SK-N-SH treated with all-trans-retinoic acid at 6 μM for 48 hours (cell line): ENCODE data around the gene TOB2.

Source experiments
- CSDC2 ChIP-seq: fragments of 250-450 bp; sonication (Bioruptor Pico); IDR thresholded peaks from 2 replicates; pipeline ENCODE4 v1.5.0; 2020; ENCODE audit warnings: mild to moderate bottlenecking, moderate library complexity
- ZC3H10 ChIP-seq: fragments of 250-450 bp; sonication (Bioruptor Pico); IDR thresholded peaks from 2 replicates; pipeline ENCODE4 v1.5.1; 2021; ENCODE audit warnings: mild to moderate bottlenecking, moderate library complexity
- ZNF70 ChIP-seq: fragments of 450-650 bp; formaldehyde crosslinking; IDR thresholded peaks from 2 replicates; pipeline ENCODE4 v1.5.0; 2020; ENCODE audit warnings: mild to moderate bottlenecking, moderate library complexity

DNA sequence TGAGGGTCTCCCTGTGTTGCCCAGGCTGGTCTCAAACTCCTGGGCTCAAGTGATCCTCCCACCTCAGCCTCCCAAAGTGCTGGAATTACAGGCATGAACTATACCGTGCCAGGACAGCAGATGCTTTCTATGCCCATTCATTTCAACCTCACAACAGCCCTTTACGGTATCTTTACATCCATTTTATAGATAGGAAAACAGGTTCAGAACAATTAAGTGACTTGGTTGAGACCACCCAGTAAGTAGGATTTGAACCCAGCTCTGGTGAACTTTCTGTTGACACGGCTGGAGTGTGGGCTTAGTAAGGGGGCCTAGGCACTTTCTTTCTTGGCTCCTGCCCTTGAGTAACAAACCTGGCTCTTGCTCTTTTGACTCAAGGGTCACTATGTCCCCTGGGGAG is 39.2 kb downstream of the TOB2 start:
- no peak for TF ChIP-seq ZC3H10 (CRISPR knock-in tag)
- TF ChIP-seq CSDC2, result no peak
- TF ChIP-seq ZNF70 (CRISPR knock-in tag), result no peak
